PC-3 (cell line): ENCODE measurements around the gene HLF. TPM values are rescaled to one million over a fixed set of nuclear protein-coding genes. Genes with fewer than 3 reads are reported as not detected.

ENCODE experiments used
- ATAC-seq: fragments of 200-7000 bp; cut with Tn5 transposase; 2 replicates; pipeline ENCODE4 v1.9.1; 2020; ENCODE audit warnings: mild to moderate bottlenecking, moderate library complexity
- BruUV-seq: library from RNA; stranded (reverse); fragments of 400-500 nt; replicated peaks from 2 replicates; lab custom pipeline; 2021; lab: Mats Ljungman, UMichigan
- CTCF ChIA-PET: fragments of 300-600 bp; sonication (Branson Sonifier 250); formaldehyde crosslinking; loops from one replicate; lab custom pipeline; 2022; ENCODE audit warnings: antibody characterized with exemption; lab: Charles Lee
- POLR2A ChIA-PET: fragments of 300-600 bp; sonication (Branson Sonifier 250); formaldehyde crosslinking; loops from one replicate; lab custom pipeline; 2022; ENCODE audit warnings: antibody characterized with exemption; ENCODE audit not compliant: unreplicated experiment; lab: Charles Lee
- DNase-seq: peaks from one replicate; pipeline ENCODE4 v3.0.0-alpha.2; 2015
- H2AFZ ChIP-seq: fragments of 300-600 bp; sonication (generic); 2 replicates; pipeline ENCODE4 v1.6.0; 2016; ENCODE audit warnings: antibody characterized with exemption, low read length
- H3F3A ChIP-seq: fragments of 300-600 bp; sonication (generic); one replicate; pipeline ENCODE4 v1.6.0; 2017; ENCODE audit warnings: antibody characterized with exemption, low read length, control low read depth, mild to moderate bottlenecking; ENCODE audit not compliant: unreplicated experiment
- H3K27ac ChIP-seq: fragments of 300-600 bp; sonication (generic); 2 replicates; pipeline ENCODE4 v1.5.1; 2016; ENCODE audit warnings: mild to moderate bottlenecking, low read length
- H3K27me3 ChIP-seq: fragments of 300-600 bp; sonication (generic); 2 replicates; pipeline ENCODE4 v1.6.1; 2016; ENCODE audit warnings: low read length, mixed read lengths
- H3K36me3 ChIP-seq: fragments of 300-600 bp; sonication (generic); 2 replicates; pipeline ENCODE4 v1.6.1; 2016; ENCODE audit warnings: low read depth, mixed run types, low read length, mixed read lengths
- H3K4me1 ChIP-seq: fragments of 300-600 bp; sonication (generic); 2 replicates; pipeline ENCODE4 v1.5.1; 2016; ENCODE audit warnings: low read length; ENCODE audit not compliant: insufficient read depth
- H3K4me2 ChIP-seq: fragments of 300-600 bp; sonication (generic); 2 replicates; pipeline ENCODE4 v1.6.0; 2016; ENCODE audit warnings: low read length
- H3K4me3 ChIP-seq: fragments of 300-600 bp; sonication (generic); 2 replicates; pipeline ENCODE4 v1.5.1; 2016; ENCODE audit warnings: mild to moderate bottlenecking, low read length, mixed read lengths
- H3K79me2 ChIP-seq: fragments of 300-600 bp; sonication (generic); 2 replicates; pipeline ENCODE4 v1.6.1; 2017; ENCODE audit warnings: low read length, mixed read lengths
- H3K9ac ChIP-seq: fragments of 300-600 bp; sonication (generic); 2 replicates; pipeline ENCODE4 v1.6.0; 2016; ENCODE audit warnings: mild to moderate bottlenecking, low read length
- H3K9me2 ChIP-seq: fragments of 300-600 bp; sonication (generic); replicated peaks from 2 replicates; pipeline ENCODE4 v1.6.1; 2016; ENCODE audit warnings: mixed run types, low read length, mixed read lengths
- H3K9me3 ChIP-seq: fragments of 300-600 bp; sonication (generic); 2 replicates; pipeline ENCODE4 v1.6.1; 2016; ENCODE audit warnings: low read length, mixed read lengths
- H4K20me1 ChIP-seq: fragments of 300-600 bp; sonication (generic); 2 replicates; pipeline ENCODE4 v1.6.1; 2016; ENCODE audit warnings: low read length, mixed read lengths
- CTCF ChIP-seq: fragments of 300-600 bp; sonication (generic); conservative IDR thresholded peaks from 2 replicates; pipeline ENCODE4 v1.5.1; 2017; ENCODE audit warnings: antibody characterized with exemption, low read depth, mild to moderate bottlenecking, low read length
- EZH2 ChIP-seq: fragments of 300-600 bp; sonication (generic); IDR thresholded peaks from one replicate; pipeline ENCODE4 v1.6.1; 2017; ENCODE audit warnings: antibody characterized with exemption, mild to moderate bottlenecking, low read length; ENCODE audit not compliant: unreplicated experiment
- EZH2phosphoT487 ChIP-seq: fragments of 300-600 bp; sonication (generic); IDR thresholded peaks from 2 replicates; pipeline ENCODE4 v1.6.1; 2018; ENCODE audit warnings: mild to moderate bottlenecking, antibody characterized with exemption, low read length, borderline replicate concordance
- intact Hi-C: fragments of 100-400 bp; cut with micrococcal nuclease; formaldehyde crosslinking; loops from 2 replicates; pipeline ENCODE4 v1.9.0; 2023
- total RNA-seq: library from RNA; depleted of rRNA; stranded (reverse); fragments of >200 nt; gene quantifications from 2 replicates; pipeline ENCODE4 v1.2.3, GENCODE V29; 2014

HLF gene
- total RNA-seq, 1 experiment from 2014 or later = 0.66 TPM

- no TSS peak for BruUV-seq
- CTCF ChIA-PET = no interaction called here
- no peak overlapping the region for H3K27ac ChIP-seq
- H3K4me2 ChIP-seq = no peak overlapping the region
- H3K9me2 ChIP-seq = no peaks in the 10 kb centered on the region
- no peak overlapping the region for H3K9ac ChIP-seq
- no peaks in the 10 kb centered on the region for H3K9me3 ChIP-seq
- TF ChIP-seq CTCF (no peak), EZH2phosphoT487 (no peak), EZH2 (no peak)
- H3K36me3 ChIP-seq = no peaks in the 10 kb centered on the region
- ATAC-seq = no peak
- H4K20me1 ChIP-seq = no peaks in the 10 kb centered on the region
- intact Hi-C loops = no loop called here
- no peaks in the 10 kb centered on the region for H3F3A ChIP-seq
- 0 out of 2 replicates have a peak, but pooled peaks cover 6% of the 10 kb centered on the region for H3K4me1 ChIP-seq
- POLR2A ChIA-PET = no interaction called here
- no peaks in the 10 kb centered on the region for H3K79me2 ChIP-seq
- no peaks in the 10 kb centered on the region for H3K27me3 ChIP-seq
- no peak overlapping the region for H2AFZ ChIP-seq
- H3K4me3 ChIP-seq = no peak overlapping the region
- DNase-seq = no peak
Measured at GRCh38 chr17:55285340-55286301, 20.9 kb downstream of the HLF start.

- ChIA-PET POLR2A (no interaction called here), CTCF (no interaction called here)
- no peak for ATAC-seq
- no peaks in the 10 kb centered on the region for H3F3A ChIP-seq
- H3K79me2 ChIP-seq = no peaks in the 10 kb centered on the region
- 0 out of 2 replicates have a peak, but pooled peaks cover 7% of the 10 kb centered on the region for H3K9me3 ChIP-seq
- no peak for TF ChIP-seq EZH2phosphoT487
- TF ChIP-seq EZH2 = no peak
- no peak for TF ChIP-seq CTCF
- H3K36me3 ChIP-seq = no peaks in the 10 kb centered on the region
- no peak overlapping the region for H3K9ac ChIP-seq
- no peak overlapping the region for H2AFZ ChIP-seq
- 0 out of 2 replicates have a peak, but pooled peaks cover 6% of the 10 kb centered on the region for H3K4me1 ChIP-seq
- H3K27me3 ChIP-seq = no peaks in the 10 kb centered on the region
- BruUV-seq = no TSS peak
- intact Hi-C loops = no loop called here
- DNase-seq = peak; percentile 17
- no peak overlapping the region for H3K27ac ChIP-seq
- H3K9me2 ChIP-seq = no peaks in the 10 kb centered on the region
- H4K20me1 ChIP-seq = no peaks in the 10 kb centered on the region
- no peak overlapping the region for H3K4me2 ChIP-seq
- H3K4me3 ChIP-seq = no peak overlapping the region
Measured at GRCh38 chr17:55286681-55287589, 22.2 kb downstream of the HLF start.
